T-helper 1 cell (primary cell): Measurements from ENCODE around the gene NEDD1.

Experiments used
- DNase-seq, 5 donors: peaks; one replicate each; pipeline ENCODE4 v3.0.0-alpha.2; 2012 to 2020

The NEDD1 gene

GRCh38 chr12:96906498-96906848, 584 bp upstream of the NEDD1 start:
- DNase-seq = peak in 1 of 5 donors; percentile 1

GRCh38 chr12:96907671-96908422, 790 bp downstream of the NEDD1 start:
- DNase-seq = peak in 2 of 5 donors; percentile 10 to 33

DNA sequence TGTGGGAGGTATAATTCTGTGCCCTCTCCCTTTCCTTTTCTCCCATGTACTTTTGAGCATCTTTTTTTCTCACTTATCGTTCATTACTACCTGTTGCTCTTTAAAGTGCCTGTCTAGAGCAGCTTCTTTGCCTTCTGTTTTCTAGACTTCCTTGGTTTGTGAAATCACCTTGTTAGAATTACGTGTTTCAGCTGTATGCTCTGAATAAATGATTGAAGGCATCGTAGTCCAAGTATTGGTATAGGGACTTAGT, 1.3 kb downstream of the NEDD1 start:
- DNase-seq = no peak

GRCh38 chr12:96912261-96912660, 5.2 kb downstream of the NEDD1 start:
- DNase-seq = no peak

GRCh38 chr12:96912943-96913342, 5.9 kb downstream of the NEDD1 start:
- DNase-seq = no peak

GRCh38 chr12:96919510-96920210, 12.6 kb downstream of the NEDD1 start:
- DNase-seq = no peak

DNA sequence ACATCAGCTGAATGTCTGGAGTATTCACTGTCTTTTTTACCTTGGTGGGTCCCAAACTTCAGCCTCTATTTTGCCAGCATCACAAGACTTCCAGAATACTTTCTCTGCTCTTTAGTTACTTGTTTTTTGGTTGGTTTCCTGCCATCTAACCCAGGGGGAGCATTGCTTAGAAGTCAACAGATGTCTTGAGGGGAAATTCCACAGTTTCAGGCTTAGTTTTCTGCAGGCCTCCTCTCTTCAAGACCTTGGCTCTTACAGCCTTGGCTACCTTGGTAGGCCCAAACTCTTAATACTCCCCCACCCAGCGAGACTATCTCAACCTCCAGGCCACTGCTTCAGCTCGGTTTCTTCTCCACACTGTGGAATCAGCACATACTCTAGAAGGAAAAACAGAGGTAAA, 41.7 kb downstream of the NEDD1 start:
- no peak for DNase-seq

GRCh38 chr12:96979532-96979931, 72.5 kb downstream of the NEDD1 start:
- DNase-seq = no peak

- no peak for DNase-seq
Measured at GRCh38 chr12:96980991-96981414, 73.9 kb downstream of the NEDD1 start.

GRCh38 chr12:96981911-96982310, 74.9 kb downstream of the NEDD1 start:
- DNase-seq = no peak

DNA sequence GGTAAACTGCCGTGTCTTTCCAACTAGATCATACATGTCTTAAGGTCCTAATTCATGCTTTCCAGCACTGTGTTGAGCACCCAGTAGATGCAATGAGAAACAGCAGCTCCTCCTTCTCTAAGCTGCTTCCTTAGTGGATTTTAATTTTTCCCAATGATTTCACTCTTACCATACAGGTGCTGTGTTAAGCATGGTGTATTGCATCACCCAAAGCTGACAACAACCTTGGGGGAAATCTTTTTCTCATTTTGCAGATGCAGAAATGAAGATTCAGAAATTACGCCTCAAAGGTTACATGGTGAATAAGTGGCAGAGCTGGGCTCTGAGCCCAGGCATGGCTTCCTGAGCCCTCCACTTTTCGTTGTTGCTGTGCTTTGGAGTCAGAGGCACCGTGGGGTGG, 75.6 kb downstream of the NEDD1 start:
- no peak for DNase-seq

DNA sequence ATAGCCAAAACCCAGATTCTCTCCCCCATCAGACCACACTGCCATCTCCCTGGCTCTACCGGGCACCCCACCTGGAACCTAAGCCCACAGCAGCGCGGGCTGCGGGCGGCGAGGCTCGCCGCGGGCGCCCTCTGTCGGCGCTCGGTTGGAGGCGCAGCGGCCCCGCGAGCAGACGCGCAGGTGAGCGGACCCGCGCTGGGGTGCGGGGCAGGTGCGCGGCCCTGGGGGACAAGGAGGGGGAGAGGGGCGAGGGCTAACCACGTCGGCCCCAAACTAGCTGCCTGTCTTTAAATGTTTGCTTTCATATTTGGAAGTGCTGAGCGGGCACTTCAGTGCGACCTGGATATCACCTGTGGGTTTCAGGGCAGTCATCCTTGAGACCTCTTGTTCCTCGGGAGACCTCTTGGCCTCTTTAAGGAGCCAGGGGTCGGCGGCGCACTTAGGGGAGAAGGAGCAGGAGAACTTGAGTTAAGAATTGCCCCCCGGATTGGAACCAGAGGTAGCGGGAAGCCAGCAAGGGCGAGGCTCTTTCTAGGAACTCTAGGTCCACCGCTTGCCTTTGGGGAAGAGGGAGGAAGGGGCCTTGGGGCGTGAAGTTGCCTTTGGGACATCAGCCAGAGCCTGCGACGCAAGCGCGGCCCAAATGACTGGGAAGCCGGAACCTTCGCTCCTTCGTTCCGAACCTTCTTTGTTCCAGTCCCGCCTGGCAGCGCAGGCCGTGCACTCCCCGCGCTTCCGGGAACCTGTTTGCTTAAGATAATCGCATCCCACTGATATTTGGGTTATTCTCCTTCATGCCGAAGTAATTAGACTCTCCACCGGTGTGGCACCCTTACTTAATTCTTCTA, 78.7 kb downstream of the NEDD1 start:
- peak in 4 of 5 donors; percentile 1 to 34 (median 26) for DNase-seq

GRCh38 chr12:96986883-96987523, 79.9 kb downstream of the NEDD1 start:
- DNase-seq = no peak

- no peak for DNase-seq
Measured at GRCh38 chr12:96988919-96989318, 81.9 kb downstream of the NEDD1 start.

DNA sequence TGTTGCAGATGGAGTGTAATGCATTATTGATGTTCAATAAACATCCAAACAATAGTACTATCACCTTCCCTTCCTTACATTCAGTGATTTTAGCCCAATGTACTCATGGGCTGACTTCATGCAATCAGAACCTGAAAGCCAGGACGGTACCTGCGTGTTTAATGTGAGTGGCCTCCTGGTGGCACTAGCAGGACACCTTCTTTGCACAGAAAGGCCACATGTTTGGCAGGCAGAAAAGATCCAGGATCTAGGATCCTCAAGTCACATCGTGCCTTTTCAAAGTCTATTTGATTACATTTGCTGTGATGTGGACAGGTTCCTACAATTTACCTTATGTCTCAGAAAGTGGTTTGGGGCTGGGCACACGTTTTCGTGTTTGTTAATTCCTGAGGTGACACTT, 82.9 kb downstream of the NEDD1 start:
- DNase-seq = no peak

DNA sequence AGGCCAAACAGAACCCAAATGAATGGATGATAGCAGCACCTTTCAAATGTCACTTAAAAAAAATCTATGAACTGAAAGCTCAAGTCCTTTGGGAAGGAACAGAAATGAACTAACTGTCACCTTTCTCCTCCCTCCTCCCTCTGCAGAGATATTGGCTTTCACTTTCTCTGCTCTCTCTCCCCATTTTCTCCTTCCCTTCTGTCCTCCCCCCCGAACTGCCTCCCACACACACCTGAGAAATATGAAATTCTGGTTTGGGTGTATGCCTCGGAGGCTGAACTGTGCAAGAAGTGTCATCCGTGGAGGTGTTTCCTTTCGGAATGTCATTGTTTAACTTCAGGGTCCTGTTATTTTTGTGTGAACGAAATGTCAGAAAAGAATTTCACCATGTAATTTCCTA, 87.8 kb downstream of the NEDD1 start:
- DNase-seq = no peak

DNA sequence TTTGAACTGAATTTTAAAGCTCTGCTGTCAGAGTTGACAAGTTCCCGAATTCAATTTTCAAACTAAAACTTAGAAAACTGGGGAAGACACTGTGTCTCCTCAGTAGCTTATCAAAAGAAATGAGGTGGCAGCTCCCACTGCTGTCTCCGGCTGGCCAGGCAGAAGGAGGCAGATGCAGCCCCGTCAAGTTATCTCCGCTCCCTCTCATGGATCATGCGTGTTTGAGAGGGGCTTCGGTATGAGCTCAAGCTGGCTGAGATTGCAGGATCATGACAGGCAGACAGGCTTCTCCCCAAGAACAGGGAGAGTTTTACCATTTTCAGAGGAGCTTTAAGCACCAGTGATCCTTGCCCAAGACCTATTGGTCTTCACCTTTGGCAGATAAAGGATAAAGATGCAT, 88.8 kb downstream of the NEDD1 start:
- no peak for DNase-seq

- no peak for DNase-seq
Measured at GRCh38 chr12:96997797-96998484, 90.9 kb downstream of the NEDD1 start.

GRCh38 chr12:97003276-97003675, 96.2 kb downstream of the NEDD1 start:
- no peak for DNase-seq
